AG04449 (cell line): ENCODE measurements around the gene SLC45A3.
A peak's percentile ranks its signal among the peaks of the same experiment; 100 is the strongest.

Source experiments
- CTCF ChIA-PET: fragments of 350-600 bp; formaldehyde crosslinking; extraction: SDS; loops from one replicate; lab custom pipeline; 2021; ENCODE audit warnings: antibody characterized with exemption; lab: Yijun Ruan, JAX
- POLR2A ChIA-PET: fragments of 400-600, 350-600 bp; formaldehyde crosslinking; extraction: SDS; loops from one replicate; lab custom pipeline; 2020; ENCODE audit warnings: antibody characterized with exemption, inconsistent platforms; lab: Yijun Ruan, JAX
- DNase-seq: peaks from one replicate; pipeline ENCODE4 v3.0.0-alpha.2; 2010; ENCODE audit warnings: low read depth, low spot score
- H3K4me3 ChIP-seq: 2 replicates; pipeline ENCODE4 v1.5.1; 2011; ENCODE audit warnings: low read depth, mild to moderate bottlenecking, control low read depth, low read length
- TF ChIP-seq, protein P1 (sequence below): IDR thresholded peaks from one replicate; pipeline ENCODE4 v1.5.1; 2011; ENCODE audit warnings: mild to moderate bottlenecking, moderate library complexity, low read length, control low read depth, inconsistent platforms; ENCODE audit not compliant: insufficient read depth; ENCODE audit errors: missing control alignments

SLC45A3 gene

DNA sequence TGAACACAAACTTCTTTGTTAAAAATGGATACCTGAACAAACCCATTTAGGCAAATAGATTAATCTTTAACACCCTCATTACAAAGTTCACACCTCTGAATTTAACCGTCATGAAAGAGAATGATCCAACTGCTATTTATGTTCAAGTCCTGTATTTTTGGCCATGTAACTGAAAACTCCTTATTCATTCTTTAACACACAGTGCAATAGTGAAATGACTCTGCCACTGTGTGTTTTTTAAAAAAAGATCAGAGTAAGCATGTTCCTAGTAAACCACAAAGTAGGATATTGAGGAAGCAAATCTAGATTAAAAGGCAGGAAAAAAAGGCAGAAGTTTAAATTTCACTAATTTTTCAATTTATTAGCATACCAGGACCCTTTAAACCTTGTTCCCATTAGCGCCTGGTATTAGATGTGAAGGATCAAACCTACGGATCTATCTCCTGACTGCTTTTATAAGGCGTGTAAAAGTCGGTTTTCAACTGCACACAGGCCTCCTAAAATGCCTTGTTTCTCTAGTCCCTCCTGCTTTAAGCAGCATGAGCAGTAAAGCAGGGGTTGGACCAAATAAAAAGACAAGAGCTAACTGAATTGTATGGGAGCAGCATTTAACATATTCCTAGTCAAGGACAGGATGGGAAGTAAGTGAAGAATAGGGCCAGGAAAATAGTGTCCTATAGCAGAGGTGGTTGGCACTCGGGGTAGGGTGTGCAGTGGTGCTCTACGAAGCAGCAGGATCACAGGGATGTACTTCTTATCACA is 36.2 kb upstream of the SLC45A3 start:
- DNase-seq = no peak
- ChIA-PET POLR2A (interaction anchor here (0.6 kb wide), 1 partner anchor 59 kb away, joined by 3 read pairs; no protein-coding TSS in a partner anchor), CTCF (interaction anchor here (1.1 kb wide), 1 partner anchor 16 kb away, joined by 3 read pairs; no protein-coding TSS in a partner anchor)
- no peak overlapping the region for H3K4me3 ChIP-seq
- TF ChIP-seq, protein P1, sequence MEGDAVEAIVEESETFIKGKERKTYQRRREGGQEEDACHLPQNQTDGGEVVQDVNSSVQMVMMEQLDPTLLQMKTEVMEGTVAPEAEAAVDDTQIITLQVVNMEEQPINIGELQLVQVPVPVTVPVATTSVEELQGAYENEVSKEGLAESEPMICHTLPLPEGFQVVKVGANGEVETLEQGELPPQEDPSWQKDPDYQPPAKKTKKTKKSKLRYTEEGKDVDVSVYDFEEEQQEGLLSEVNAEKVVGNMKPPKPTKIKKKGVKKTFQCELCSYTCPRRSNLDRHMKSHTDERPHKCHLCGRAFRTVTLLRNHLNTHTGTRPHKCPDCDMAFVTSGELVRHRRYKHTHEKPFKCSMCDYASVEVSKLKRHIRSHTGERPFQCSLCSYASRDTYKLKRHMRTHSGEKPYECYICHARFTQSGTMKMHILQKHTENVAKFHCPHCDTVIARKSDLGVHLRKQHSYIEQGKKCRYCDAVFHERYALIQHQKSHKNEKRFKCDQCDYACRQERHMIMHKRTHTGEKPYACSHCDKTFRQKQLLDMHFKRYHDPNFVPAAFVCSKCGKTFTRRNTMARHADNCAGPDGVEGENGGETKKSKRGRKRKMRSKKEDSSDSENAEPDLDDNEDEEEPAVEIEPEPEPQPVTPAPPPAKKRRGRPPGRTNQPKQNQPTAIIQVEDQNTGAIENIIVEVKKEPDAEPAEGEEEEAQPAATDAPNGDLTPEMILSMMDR = no peak

- no peak for DNase-seq
- TF ChIP-seq, protein P1 = no peak
- no peak overlapping the region for H3K4me3 ChIP-seq
- CTCF ChIA-PET = interaction anchor here (7.4 to 10.0 kb wide), 5 partner anchors 15 to 124 kb away, joined by 68 to 461 read pairs (median 141); partner anchors contain the start of gene SLC45A3
- POLR2A ChIA-PET = no interaction called here
Measured at GRCh38 chr1:205715628-205716027, 35.3 kb upstream of the SLC45A3 start.

GRCh38 chr1:205714906-205715246 is 34.6 kb upstream of the SLC45A3 start:
- TF ChIP-seq, protein P1 = no peak
- H3K4me3 ChIP-seq = no peak overlapping the region
- ChIA-PET CTCF (interaction anchor here (1.2 to 10.0 kb wide), 6 partner anchors 10 to 123 kb away, joined by 3 to 461 read pairs (median 136); partner anchors contain the start of gene SLC45A3), POLR2A (no interaction called here)
- no peak for DNase-seq

DNA sequence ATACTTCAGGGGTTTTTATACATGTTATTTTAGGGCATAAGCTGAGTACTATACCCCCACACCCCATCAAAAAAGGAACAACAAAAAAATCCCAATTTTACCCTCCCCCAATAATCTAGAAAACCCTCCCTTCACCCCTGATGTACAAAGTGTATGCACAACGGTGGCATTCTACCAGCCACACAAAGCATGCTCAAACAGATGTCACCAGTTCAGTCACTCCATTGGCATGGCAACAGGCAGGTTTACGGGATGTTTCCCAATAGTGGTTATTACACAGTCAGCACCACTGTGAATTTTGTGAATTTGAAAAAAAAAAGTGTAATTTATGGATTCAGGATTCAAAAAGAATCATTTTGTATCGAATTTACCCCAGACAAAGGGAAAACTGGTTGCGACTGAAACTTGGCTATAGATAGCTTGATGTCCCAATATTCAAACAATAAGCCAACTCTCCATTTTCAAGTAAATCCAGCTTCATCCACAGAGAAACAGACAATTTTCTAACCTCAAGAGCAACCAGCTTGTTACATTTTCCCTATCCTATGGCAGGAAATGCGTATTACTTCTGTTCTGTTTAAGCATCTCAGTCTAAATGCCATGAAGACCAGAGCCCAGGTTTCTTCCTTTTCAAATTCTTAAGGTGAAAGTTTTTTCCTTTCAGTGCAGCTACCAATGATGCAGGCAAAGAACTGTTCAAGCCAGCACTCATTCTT is 34.0 kb upstream of the SLC45A3 start:
- POLR2A ChIA-PET = no interaction called here
- TF ChIP-seq, protein P1 = no peak
- H3K4me3 ChIP-seq = no peak overlapping the region
- CTCF ChIA-PET = interaction anchor here (1.1 to 10.0 kb wide), 8 partner anchors 9 to 263 kb away, joined by 3 to 461 read pairs (median 100); partner anchors contain the start of gene SLC45A3
- no peak for DNase-seq

DNA sequence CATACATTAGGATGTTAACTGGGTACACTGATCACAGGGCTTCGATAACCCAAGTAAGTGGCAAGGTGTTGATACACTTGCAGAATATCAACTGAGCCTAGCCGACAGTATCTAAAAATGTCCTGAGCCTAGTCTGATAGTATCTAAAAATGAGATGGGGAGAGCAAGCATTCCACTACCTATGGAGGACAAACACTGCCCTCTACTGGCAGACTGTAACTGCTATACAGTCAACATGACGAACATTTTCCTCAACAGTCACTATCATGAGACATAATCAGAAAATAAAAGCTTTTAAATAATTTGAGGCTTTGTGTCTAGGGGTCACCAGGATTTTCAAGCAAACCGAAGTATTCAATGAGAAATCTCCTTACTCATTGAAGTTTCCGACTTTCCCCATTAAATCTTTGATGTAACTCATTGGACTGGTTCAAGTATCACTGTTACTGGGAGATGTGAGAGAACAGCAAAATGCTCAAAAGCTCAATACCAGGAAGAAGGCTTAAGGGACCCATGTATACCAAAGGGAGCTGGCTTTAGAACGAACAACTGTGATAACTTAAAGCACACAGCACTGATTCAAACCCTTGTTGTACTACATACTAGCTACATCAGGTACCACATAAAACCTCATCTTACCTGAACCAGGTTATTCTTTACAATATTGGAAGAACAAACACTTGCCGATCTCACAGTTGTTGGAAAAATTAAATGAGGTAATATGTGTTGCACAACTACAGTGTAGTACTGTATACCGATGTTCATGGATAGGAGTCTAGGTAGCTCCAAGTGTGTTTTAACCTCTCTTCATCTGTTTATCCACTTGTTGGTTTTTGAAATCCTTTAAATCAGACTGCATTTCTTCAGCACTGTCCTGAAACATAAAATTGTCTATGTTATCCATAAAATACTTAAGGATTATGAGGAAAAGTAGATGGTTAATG is 31.1 kb upstream of the SLC45A3 start:
- DNase-seq = peak; percentile 31
- no peak overlapping the region for H3K4me3 ChIP-seq
- TF ChIP-seq, protein P1 = peak; percentile 77
- ChIA-PET CTCF (interaction anchor here (0.7 to 10.0 kb wide), 29 partner anchors 14 to 266 kb away, joined by 3 to 461 read pairs (median 5); partner anchors contain the start of genes ELK4 and SLC45A3), POLR2A (no interaction called here)
